ENCODE measurements around the gene REG1B. TPM values are rescaled to one million over a fixed set of nuclear protein-coding genes. Genes with fewer than 3 reads are reported as not detected.

The REG1B gene
- total RNA-seq, 2 donors from 2014 or later, result 1.8 TPM; not detected in 1

GRCh38 chr2:79114797-79115494 lies 27.2 kb upstream of the REG1B start:
- H3K36me3 ChIP-seq, result no peaks in the 10 kb centered on the region
- no peaks in the 10 kb centered on the region for H3K27me3 ChIP-seq (replicated peaks; ENCODE audit: insufficient read depth)
- DNase-seq (ENCODE audit: low spot score) (no peak), ATAC-seq (ENCODE audit: insufficient number of reproducible peaks, low FRiP score, low read depth) (no peak)
- no peak for TF ChIP-seq CTCF (IDR thresholded peaks at IDR 0.05)
- H3K4me1 ChIP-seq (ENCODE audit: control insufficient read depth in 1 of 2, low read depth in 2 of 2), result no peaks in the 10 kb centered on the region
- no peak overlapping the region for H3K27ac ChIP-seq
- H3K9me3 ChIP-seq, result no peaks in the 10 kb centered on the region
- no peak overlapping the region for H3K4me3 ChIP-seq

GRCh38 chr2:79112269-79112668 lies 24.5 kb upstream of the REG1B start:
- H3K27ac ChIP-seq, result no peak overlapping the region
- H3K9me3 ChIP-seq, result no peaks in the 10 kb centered on the region
- DNase-seq (ENCODE audit: low spot score), result no peak
- H3K4me1 ChIP-seq (ENCODE audit: control insufficient read depth in 1 of 2, low read depth in 2 of 2), result no peaks in the 10 kb centered on the region
- no peak for TF ChIP-seq CTCF (IDR thresholded peaks at IDR 0.05)
- no peaks in the 10 kb centered on the region for H3K36me3 ChIP-seq
- no peak overlapping the region for H3K4me3 ChIP-seq
- no peaks in the 10 kb centered on the region for H3K27me3 ChIP-seq (replicated peaks; ENCODE audit: insufficient read depth)
- no peak for ATAC-seq (ENCODE audit: insufficient number of reproducible peaks, low FRiP score, low read depth)

GRCh38 chr2:79105259-79105658 lies 17.5 kb upstream of the REG1B start:
- Histone ChIP-seq H3K36me3 (no peaks in the 10 kb centered on the region), H3K27me3 (replicated peaks; ENCODE audit: insufficient read depth) (no peaks in the 10 kb centered on the region), H3K27ac (no peak overlapping the region), H3K4me3 (no peak overlapping the region), H3K4me1 (ENCODE audit: control insufficient read depth in 1 of 2, low read depth in 2 of 2) (no peaks in the 10 kb centered on the region), H3K9me3 (peaks cover 6% of the 10 kb centered on the region)
- no peak for TF ChIP-seq CTCF (IDR thresholded peaks at IDR 0.05)
- DNase-seq (ENCODE audit: low spot score), result no peak
- no peak for ATAC-seq (ENCODE audit: insufficient number of reproducible peaks, low FRiP score, low read depth)

- no peaks in the 10 kb centered on the region for H3K4me1 ChIP-seq (ENCODE audit: control insufficient read depth in 1 of 2, low read depth in 2 of 2)
- H3K4me3 ChIP-seq, result no peak overlapping the region
- no peaks in the 10 kb centered on the region for H3K27me3 ChIP-seq (replicated peaks; ENCODE audit: insufficient read depth)
- H3K36me3 ChIP-seq, result no peaks in the 10 kb centered on the region
- DNase-seq (ENCODE audit: low spot score) (no peak), ATAC-seq (ENCODE audit: insufficient number of reproducible peaks, low FRiP score, low read depth) (no peak)
- no peak overlapping the region for H3K27ac ChIP-seq
- peaks cover 6% of the 10 kb centered on the region for H3K9me3 ChIP-seq
- no peak for TF ChIP-seq CTCF (IDR thresholded peaks at IDR 0.05)
Observed at GRCh38 chr2:79103214-79103613, 15.4 kb upstream of the REG1B start.

- Histone ChIP-seq H3K27ac (no peak overlapping the region), H3K4me3 (no peak overlapping the region), H3K27me3 (replicated peaks; ENCODE audit: insufficient read depth) (no peaks in the 10 kb centered on the region), H3K9me3 (peaks cover 6% of the 10 kb centered on the region), H3K36me3 (no peaks in the 10 kb centered on the region), H3K4me1 (ENCODE audit: control insufficient read depth in 1 of 2, low read depth in 2 of 2) (no peaks in the 10 kb centered on the region)
- no peak for TF ChIP-seq CTCF (IDR thresholded peaks at IDR 0.05)
- DNase-seq (ENCODE audit: low spot score) (no peak), ATAC-seq (ENCODE audit: insufficient number of reproducible peaks, low FRiP score, low read depth) (no peak)
Observed at GRCh38 chr2:79101024-79101423, 13.2 kb upstream of the REG1B start.

All from thoracic aorta (tissue), 2 donors.